GM23338 (cell line): ENCODE results near the gene RAD23B. TPM values are rescaled to one million over a fixed set of nuclear protein-coding genes. Genes with fewer than 3 reads are reported as not detected.

Source experiments
- ATAC-seq: fragments of 200-7000 bp; cut with Tn5 transposase; 3 replicates; pipeline ENCODE4 v1.9.1; 2020
- DNase-seq: peaks from one replicate; pipeline ENCODE4 v3.0.0-alpha.2; 2015; ENCODE audit warnings: low spot score
- H2AFZ ChIP-seq: fragments of 200-600 bp; sonication (generic); 2 replicates; pipeline ENCODE4 v1.8.0; 2016; ENCODE audit warnings: antibody characterized with exemption, mild to moderate bottlenecking, moderate library complexity
- H3F3A ChIP-seq: fragments of 200-600 bp; sonication (generic); replicated peaks from 2 replicates; pipeline ENCODE4 v1.8.0; 2017; ENCODE audit warnings: antibody characterized with exemption, mixed run types, low read depth
- H3K27ac ChIP-seq: fragments of 200-600 bp; sonication (generic); 2 replicates; pipeline ENCODE4 v1.6.1; 2016; ENCODE audit warnings: low read depth
- H3K27me3 ChIP-seq: fragments of 200-600 bp; sonication (generic); 2 replicates; pipeline ENCODE4 v1.8.0; 2016; ENCODE audit warnings: mild to moderate bottlenecking, mixed run types, moderate library complexity; ENCODE audit not compliant: insufficient read depth
- H3K36me3 ChIP-seq: fragments of 200-600 bp; sonication (generic); 2 replicates; pipeline ENCODE4 v1.8.0; 2016; ENCODE audit warnings: mild to moderate bottlenecking; ENCODE audit not compliant: insufficient read depth
- H3K4me1 ChIP-seq: fragments of 200-600 bp; sonication (generic); 2 replicates; pipeline ENCODE4 v1.8.0; 2016; ENCODE audit warnings: mild to moderate bottlenecking, moderate library complexity; ENCODE audit not compliant: insufficient read depth
- H3K4me2 ChIP-seq: fragments of 200-600 bp; sonication (generic); 2 replicates; pipeline ENCODE4 v1.7.1; 2017; ENCODE audit warnings: mixed run types
- H3K4me3 ChIP-seq: fragments of 200-600 bp; sonication (generic); 2 replicates; pipeline ENCODE4 v1.6.1; 2016; ENCODE audit warnings: mixed run types
- H3K79me2 ChIP-seq: fragments of 200-600 bp; sonication (generic); replicated peaks from 2 replicates; pipeline ENCODE4 v1.8.0; 2017; ENCODE audit warnings: mild to moderate bottlenecking; ENCODE audit not compliant: insufficient read depth
- H3K9me2 ChIP-seq: fragments of 200-600 bp; sonication (generic); 2 replicates; pipeline ENCODE4 v1.8.0; 2017; ENCODE audit not compliant: insufficient read depth
- H4K20me1 ChIP-seq: fragments of 200-600 bp; sonication (generic); replicated peaks from 2 replicates; pipeline ENCODE4 v1.8.0; 2017; ENCODE audit warnings: mild to moderate bottlenecking; ENCODE audit not compliant: insufficient read depth
- H3K27ac Mint-ChIP-seq: 2 replicates; pipeline ENCODE4 v1.8.0; 2020; ENCODE audit warnings: inconsistent platforms, mild to moderate bottlenecking, moderate library complexity, mixed read lengths
- H3K27me3 Mint-ChIP-seq: 3 replicates; pipeline ENCODE4 v1.8.0; 2022; ENCODE audit warnings: low read depth, mild to moderate bottlenecking, moderate library complexity, mixed read lengths, inconsistent platforms; ENCODE audit not compliant: insufficient read depth, poor library complexity
- H3K36me3 Mint-ChIP-seq: 3 replicates; pipeline ENCODE4 v1.8.0; 2021; ENCODE audit warnings: low read depth, mild to moderate bottlenecking, inconsistent platforms, moderate library complexity, mixed read lengths
- H3K4me1 Mint-ChIP-seq: 3 replicates; pipeline ENCODE4 v1.8.0; 2020; ENCODE audit warnings: mild to moderate bottlenecking, inconsistent platforms, mixed read lengths
- H3K4me3 Mint-ChIP-seq: 3 replicates; pipeline ENCODE4 v1.8.0; 2021; ENCODE audit warnings: moderate library complexity, mild to moderate bottlenecking, inconsistent platforms, mixed read lengths
- H3K9me3 Mint-ChIP-seq: 3 replicates; pipeline ENCODE4 v1.8.0; 2020; ENCODE audit warnings: moderate library complexity, mild to moderate bottlenecking, inconsistent platforms, mixed read lengths
- CREB1 ChIP-seq: fragments of 250-450 bp; sonication (Bioruptor Pico); IDR thresholded peaks from 2 replicates; pipeline ENCODE4 v1.5.0; 2020; ENCODE audit warnings: low read depth, mild to moderate bottlenecking, moderate library complexity
- ETS1 ChIP-seq: IDR thresholded peaks from 2 replicates; pipeline ENCODE4 v1.6.1; 2016; ENCODE audit warnings: antibody characterized with exemption
- EZH2 ChIP-seq: fragments of 200-600 bp; sonication (generic); IDR thresholded peaks from one replicate; pipeline ENCODE4 v1.8.0; 2017; ENCODE audit warnings: antibody characterized with exemption, mild to moderate bottlenecking, low read depth; ENCODE audit not compliant: unreplicated experiment
- EZH2phosphoT487 ChIP-seq: fragments of 200-600 bp; sonication (generic); IDR thresholded peaks from one replicate; pipeline ENCODE4 v1.8.1; 2018; ENCODE audit warnings: antibody characterized with exemption; ENCODE audit not compliant: unreplicated experiment
- JUNB ChIP-seq: IDR thresholded peaks from one replicate; pipeline ENCODE4 v1.6.1; 2016; ENCODE audit warnings: antibody characterized with exemption; ENCODE audit not compliant: unreplicated experiment
- POLR2AphosphoS5 ChIP-seq: IDR thresholded peaks from 2 replicates; pipeline ENCODE4 v1.6.1; 2016; ENCODE audit warnings: antibody characterized with exemption, low read depth
- REST ChIP-seq: IDR thresholded peaks from one replicate; pipeline ENCODE4 v1.6.1; 2018; ENCODE audit warnings: antibody characterized with exemption; ENCODE audit not compliant: unreplicated experiment
- ZNF331 ChIP-seq: fragments of 250-450 bp; sonication (Bioruptor Pico); IDR thresholded peaks from 2 replicates; pipeline ENCODE4 v1.5.0; 2020; ENCODE audit warnings: low read depth, mild to moderate bottlenecking, moderate library complexity
- ZNF462 ChIP-seq: fragments of 250-450 bp; sonication (Bioruptor Pico); IDR thresholded peaks from 2 replicates; pipeline ENCODE4 v1.5.0; 2020; ENCODE audit warnings: mild to moderate bottlenecking, moderate library complexity
- polyA plus RNA-seq: library from polyadenylated mRNA; unstranded; fragments of >200 nt; fragmentation: Nextera tagmentation; extraction: Ambion mirVana; gene quantifications from 2 replicates; pipeline ENCODE4 v1.2.1, GENCODE V29; 2016
- total RNA-seq: library from RNA; depleted of rRNA; stranded (reverse); fragments of >200 nt; shearing (Covaris generic); gene quantifications from 2 replicates; pipeline ENCODE4 v1.2.3, GENCODE V29; 2014

RAD23B gene
- total and polyA plus RNA-seq, 2 experiments from 2014 or later = 31.1 to 137 TPM

GRCh38 chr9:107375001-107375400 lies 91.9 kb downstream of the RAD23B start:
- Histone ChIP-seq H3K4me1 (no peaks in the 10 kb centered on the region), H2AFZ (no peak overlapping the region), H3K27me3 (no peaks in the 10 kb centered on the region), H3K36me3 (no peaks in the 10 kb centered on the region), H3K79me2 (no peaks in the 10 kb centered on the region), H3K4me2 (no peak overlapping the region), H3K27ac (no peak overlapping the region), H4K20me1 (no peaks in the 10 kb centered on the region), H3F3A (no peaks in the 10 kb centered on the region), H3K4me3 (no peak overlapping the region), H3K9me2 (no peaks in the 10 kb centered on the region)
- Mint-ChIP-seq H3K9me3 (no peaks in the 10 kb centered on the region), H3K27me3 (peaks cover 4% of the 10 kb centered on the region), H3K36me3 (no peaks in the 10 kb centered on the region), H3K4me1 (no peaks in the 10 kb centered on the region), H3K4me3 (no peak overlapping the region), H3K27ac (no peak overlapping the region)
- no peak for DNase-seq
- no peak for TF ChIP-seq CREB1 (CRISPR knock-in tag)
- ATAC-seq = no peak

- no peak for ATAC-seq
- no peaks in the 10 kb centered on the region for H3K9me3 Mint-ChIP-seq
- DNase-seq = no peak
- no peak overlapping the region for H3K4me3 Mint-ChIP-seq
- H3F3A ChIP-seq = no peaks in the 10 kb centered on the region
- H3K4me1 ChIP-seq = no peaks in the 10 kb centered on the region
- no peaks in the 10 kb centered on the region for H3K36me3 ChIP-seq
- peaks cover 3% of the 10 kb centered on the region for H3K27me3 Mint-ChIP-seq
- H3K27ac Mint-ChIP-seq = no peak overlapping the region
- no peaks in the 10 kb centered on the region for H3K9me2 ChIP-seq
- no peaks in the 10 kb centered on the region for H3K27me3 ChIP-seq
- no peak overlapping the region for H3K27ac ChIP-seq
- H4K20me1 ChIP-seq = no peaks in the 10 kb centered on the region
- H3K4me2 ChIP-seq = no peak overlapping the region
- no peak overlapping the region for H2AFZ ChIP-seq
- no peaks in the 10 kb centered on the region for H3K4me1 Mint-ChIP-seq
- no peak overlapping the region for H3K4me3 ChIP-seq
- H3K36me3 Mint-ChIP-seq = no peaks in the 10 kb centered on the region
- no peaks in the 10 kb centered on the region for H3K79me2 ChIP-seq
- no peak for TF ChIP-seq POLR2AphosphoS5
- no peak for TF ChIP-seq EZH2
- TF ChIP-seq ZNF462 = no peak
- no peak for TF ChIP-seq REST
- TF ChIP-seq ETS1 = no peak
- TF ChIP-seq JUNB = no peak
- no peak for TF ChIP-seq ZNF331 (CRISPR knock-in tag)
- no peak for TF ChIP-seq EZH2phosphoT487
Measured at GRCh38 chr9:107375651-107376369, 92.7 kb downstream of the RAD23B start.
